Activated CD8-positive, alpha-beta memory T cell treated with anti-CD3 and anti-CD28 coated beads, Interleukin-2, amount 50 U/mL, for 24 hours (primary cell): ENCODE data around the gene LYPLA2.
A peak's percentile ranks its signal among the peaks of the same experiment; 100 is the strongest.

Experiments
- DNase-seq: peaks from one replicate; pipeline ENCODE4 v3.0.0-alpha.2; 2020; ENCODE audit errors: extremely low read depth

Gene LYPLA2

DNA sequence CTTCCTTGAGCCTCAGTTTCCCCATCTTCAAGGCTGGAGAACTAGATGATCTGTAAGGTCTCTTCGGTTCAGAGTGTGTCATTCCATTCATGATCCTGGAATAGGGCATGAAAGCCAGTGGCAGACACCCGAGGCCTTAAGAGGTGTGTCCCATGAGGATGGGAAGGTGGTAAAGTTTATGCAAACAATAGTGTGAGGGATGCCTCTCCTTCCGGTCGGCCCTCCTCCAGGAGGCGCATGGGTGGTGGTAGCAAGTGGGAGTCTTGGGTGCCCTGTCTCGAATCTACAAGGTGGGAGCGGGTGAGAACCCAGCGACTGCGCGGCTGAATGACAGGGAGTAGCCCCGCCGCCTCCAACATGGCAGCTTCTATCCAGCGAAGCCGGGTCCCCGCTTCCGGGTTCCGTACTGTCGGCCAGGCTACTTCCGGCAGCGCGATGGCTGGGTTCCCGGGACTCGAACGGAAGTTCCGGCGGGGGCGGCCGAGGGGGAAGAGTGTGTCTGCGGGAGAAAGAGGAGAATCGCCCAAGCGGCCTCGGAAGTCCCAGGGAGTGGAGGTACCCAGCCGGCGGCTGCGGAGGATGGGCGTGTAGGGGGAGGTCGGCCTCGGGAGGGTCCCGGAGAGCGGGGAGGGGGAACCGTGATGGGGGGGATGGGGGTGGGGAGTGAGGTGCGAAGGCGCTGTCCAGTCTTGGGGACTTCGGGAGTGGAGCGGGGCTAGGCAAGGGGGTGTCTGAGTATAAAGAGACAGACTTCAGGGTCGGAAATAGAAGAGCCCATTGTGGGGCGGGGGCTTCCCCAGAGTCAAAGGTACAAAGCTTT, at the start of gene LYPLA2:
Gene LYPLA2 (plus strand): TSS at position 450 of the 820 bp plus-strand sequence. CDS start 1,538 bp downstream, outside the sequence.
- peak; percentile 74 for DNase-seq

- no peak for DNase-seq
Measured at GRCh38 chr1:23741609-23742008, 49.3 kb upstream of the LYPLA2 start.

DNA sequence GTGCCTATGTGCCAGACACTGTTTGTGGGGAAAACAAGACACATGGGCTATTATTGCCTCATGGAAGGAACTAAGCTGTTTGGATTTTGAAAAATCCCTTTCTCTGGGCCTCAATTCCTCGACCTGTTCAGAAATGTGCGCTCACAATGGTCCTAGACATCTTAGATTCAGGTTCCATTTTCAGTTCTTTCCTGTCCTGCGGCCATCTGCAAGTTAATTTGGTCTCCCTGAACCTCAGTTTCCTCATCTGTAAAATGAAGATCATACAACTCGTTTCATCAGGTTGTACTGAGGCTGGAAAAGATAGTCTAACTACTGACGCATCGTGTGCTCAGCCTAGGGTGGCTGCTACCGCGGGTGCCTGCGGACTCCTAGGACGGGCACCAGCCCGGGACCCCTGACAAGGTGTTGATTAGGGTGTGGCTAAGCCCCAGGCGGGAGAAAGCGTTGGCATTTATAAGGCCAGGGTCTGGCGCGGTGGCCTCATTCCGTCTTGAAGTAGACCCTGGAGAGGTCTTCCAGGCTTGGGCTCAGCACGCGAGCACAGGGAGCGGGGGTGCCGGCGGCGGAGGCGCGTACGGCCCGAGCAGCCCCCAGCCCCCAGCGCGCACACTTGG, 48.2 kb upstream of the LYPLA2 start:
- no peak for DNase-seq

DNA sequence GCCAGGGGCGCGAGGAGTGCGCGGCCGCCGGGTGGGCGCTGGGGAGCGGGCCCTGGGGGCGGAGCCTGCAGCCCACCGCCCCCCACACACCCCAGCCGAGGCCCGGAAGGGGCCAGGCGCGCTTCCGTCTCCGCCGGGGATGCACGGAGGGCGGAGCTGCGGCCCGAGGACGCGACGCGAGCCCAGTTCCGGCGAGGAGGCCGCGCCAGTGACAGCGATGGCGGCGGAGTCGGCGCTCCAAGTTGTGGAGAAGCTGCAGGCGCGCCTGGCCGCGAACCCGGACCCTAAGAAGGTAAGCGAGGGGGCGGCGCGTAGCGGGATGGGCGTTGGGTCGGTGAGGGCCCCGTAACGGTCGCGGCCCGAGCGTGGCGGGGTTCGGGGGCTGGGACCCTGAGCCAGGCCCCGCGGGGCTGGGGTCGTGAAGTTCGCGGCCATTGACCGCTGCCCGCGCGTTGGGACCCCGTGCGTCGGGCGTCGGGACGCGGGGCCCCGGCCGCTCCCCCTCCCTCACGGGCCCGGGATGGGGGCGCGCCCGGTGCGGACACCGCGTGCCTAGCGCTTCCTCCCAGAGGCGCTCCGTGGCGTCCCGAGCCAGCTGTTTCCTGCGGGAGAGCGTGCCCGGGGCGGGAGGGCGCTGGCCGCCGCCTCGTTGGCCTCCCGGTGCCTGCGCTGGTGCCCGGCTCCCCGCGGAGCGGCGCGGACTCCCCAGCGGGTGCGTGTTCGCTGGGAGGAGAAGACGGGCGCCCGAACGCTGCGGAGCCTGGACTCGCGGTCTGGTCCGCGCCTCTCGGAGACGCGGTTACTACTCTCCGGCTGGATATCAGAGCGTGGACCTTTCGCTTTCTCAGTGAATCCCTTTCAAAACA, 47.4 kb upstream of the LYPLA2 start, which contains the start of gene ELOA:
Gene ELOA (plus strand): TSS at position 185 of the 866 bp plus-strand sequence. CDS start 33 bp downstream, at position 218.
- peak; percentile 35 for DNase-seq

- no peak for DNase-seq
Measured at GRCh38 chr1:23745515-23745914, 45.4 kb upstream of the LYPLA2 start.

DNA sequence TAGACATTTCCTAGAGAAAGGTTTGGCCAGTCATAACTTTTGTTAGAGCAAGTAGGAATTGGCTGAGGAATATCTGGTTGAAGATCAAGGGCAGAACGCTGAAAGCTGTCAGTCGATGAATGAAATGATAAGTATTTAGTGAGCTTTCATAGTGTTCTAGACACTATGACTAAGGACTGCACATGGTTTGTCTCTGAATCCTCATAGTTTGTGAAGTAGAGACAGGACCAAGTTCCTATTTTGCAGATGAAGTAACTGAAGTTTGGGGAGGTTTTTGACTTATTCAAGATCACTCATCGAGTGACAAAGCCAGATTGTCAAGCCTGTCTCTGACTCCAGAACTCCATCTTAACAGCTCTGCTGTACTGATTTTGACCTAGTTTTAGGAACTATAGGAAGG, 42.9 kb upstream of the LYPLA2 start:
- DNase-seq = no peak

DNA sequence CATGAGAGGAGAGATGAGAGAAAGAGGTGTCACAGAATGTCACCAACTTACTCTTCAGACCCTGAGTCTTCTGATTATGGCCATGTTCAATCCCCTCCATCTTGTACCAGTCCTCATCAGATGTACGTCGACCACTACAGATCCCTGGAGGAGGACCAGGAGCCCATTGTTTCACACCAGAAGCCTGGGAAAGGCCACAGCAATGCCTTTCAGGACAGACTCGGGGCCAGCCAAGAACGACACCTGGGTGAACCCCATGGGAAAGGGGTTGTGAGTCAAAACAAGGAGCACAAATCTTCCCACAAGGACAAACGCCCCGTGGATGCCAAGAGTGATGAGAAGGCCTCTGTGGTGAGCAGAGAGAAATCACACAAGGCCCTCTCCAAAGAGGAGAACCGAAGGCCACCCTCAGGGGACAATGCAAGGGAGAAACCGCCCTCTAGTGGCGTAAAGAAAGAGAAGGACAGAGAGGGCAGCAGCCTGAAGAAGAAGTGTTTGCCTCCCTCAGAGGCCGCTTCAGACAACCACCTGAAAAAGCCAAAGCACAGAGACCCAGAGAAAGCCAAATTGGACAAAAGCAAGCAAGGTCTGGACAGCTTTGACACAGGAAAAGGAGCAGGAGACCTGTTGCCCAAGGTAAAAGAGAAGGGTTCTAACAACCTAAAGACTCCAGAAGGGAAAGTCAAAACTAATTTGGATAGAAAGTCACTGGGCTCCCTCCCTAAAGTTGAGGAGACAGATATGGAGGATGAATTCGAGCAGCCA, 39.7 kb upstream of the LYPLA2 start:
- DNase-seq = no peak

DNA sequence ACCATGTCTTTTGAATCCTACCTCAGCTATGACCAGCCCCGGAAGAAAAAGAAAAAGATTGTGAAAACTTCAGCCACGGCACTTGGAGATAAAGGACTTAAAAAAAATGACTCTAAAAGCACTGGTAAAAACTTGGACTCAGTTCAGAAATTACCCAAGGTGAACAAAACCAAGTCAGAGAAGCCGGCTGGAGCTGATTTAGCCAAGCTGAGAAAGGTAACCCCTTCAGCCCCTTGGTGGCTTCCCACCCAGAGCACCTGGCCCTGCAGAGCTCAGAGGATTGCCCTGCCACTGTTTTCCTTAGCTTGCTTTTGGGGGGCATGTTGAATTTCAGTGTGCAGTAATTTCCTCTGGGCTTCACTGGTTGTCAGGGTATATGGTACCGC, 39.1 kb upstream of the LYPLA2 start:
- no peak for DNase-seq

GRCh38 chr1:23752909-23753308, 38.0 kb upstream of the LYPLA2 start:
- DNase-seq = no peak

DNA sequence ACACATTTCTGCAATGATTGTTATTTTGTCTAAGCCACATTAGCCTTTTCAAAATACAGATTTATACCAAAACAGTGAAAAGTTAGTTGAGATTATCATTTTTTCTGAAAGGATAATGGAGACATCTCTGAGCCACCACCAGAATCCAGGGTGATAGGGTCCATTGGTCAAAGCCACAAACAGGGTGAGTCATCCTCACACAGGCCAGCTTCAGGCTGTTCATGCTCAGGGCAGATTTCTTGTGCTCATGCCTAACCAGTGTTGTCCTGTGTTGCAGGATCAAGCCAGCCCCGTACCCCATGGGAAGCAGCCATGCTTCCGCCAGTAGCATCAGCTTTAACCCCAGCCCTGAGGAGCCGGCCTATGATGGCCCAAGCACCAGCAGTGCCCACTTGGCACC, 34.3 kb upstream of the LYPLA2 start:
- DNase-seq = no peak

DNA sequence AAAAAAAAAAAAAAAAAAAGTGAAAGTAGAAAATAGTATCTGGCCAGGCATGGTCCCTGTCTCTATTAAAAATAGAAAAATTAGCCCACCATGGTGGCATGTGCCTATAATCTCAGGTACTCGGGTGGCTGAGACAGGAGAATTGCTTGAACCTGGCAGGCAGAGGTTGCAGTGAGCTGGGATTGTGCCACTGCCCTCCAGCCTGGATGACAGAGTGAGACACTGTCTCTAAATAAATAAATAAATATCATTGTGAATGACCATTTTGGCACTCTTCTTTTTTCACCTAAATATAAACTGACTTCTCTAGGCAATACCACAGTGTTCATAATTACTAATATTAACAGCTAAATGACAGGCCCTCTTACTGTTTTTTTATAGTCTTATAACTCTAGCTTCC, 33.1 kb upstream of the LYPLA2 start:
- no peak for DNase-seq

- no peak for DNase-seq
Measured at GRCh38 chr1:23759277-23759676, 31.7 kb upstream of the LYPLA2 start.

- no peak for DNase-seq
Measured at GRCh38 chr1:23763041-23763577, 27.8 kb upstream of the LYPLA2 start.

DNA sequence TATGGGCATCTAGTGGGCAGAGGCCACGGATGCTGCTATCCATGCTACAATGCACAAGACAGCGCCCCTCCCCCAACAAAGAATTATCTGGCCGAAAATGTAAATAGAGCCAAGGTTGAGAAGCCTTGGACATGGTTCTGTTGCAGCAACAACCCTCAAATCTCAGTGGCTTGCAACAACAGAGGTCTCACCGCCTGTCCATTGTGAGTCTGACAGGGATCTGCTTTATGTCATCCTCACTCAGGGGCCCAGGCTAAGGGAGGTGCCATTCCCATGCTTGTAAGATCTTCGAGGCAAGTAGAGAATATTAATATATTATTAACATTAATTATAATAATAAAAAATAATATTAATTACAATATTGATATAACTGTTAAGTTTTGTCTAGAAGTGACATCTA, 22.2 kb upstream of the LYPLA2 start:
- DNase-seq = no peak

GRCh38 chr1:23772049-23772853, 18.7 kb upstream of the LYPLA2 start:
- DNase-seq = peak; percentile 76

GRCh38 chr1:23772854-23773242, 18.1 kb upstream of the LYPLA2 start:
- no peak for DNase-seq

GRCh38 chr1:23774174-23774880, 16.6 kb upstream of the LYPLA2 start:
- no peak for DNase-seq

DNA sequence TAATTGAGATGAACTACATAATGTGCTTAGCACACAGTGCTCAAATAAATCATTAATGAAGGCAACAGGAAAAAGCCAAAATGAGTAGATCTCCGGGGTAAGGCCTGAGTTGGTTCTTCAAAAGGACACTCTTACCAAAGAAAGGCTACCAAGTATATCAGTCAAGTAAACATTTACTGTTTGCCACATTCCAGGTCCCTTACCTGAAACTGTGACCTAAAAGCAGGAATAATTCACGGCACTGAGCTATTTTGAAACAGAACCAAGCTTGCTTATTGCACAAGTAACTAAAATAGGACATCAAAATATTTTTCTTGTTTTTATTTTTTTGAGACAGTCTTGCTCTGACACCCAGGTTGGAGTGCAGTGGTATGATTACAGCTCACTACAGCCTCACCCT, 14.7 kb upstream of the LYPLA2 start:
- no peak for DNase-seq

- DNase-seq = peak; percentile 47
Measured at GRCh38 chr1:23777979-23778814, 12.7 kb upstream of the LYPLA2 start, which contains the start of gene PITHD1. PITHD1 (plus strand) TSS chr1:23778418; CDS start chr1:23778516, 98 bp downstream.
